Mammary epithelial cell (primary cell): Measurements from ENCODE around the gene SPCS1.

Source experiments
- CTCF ChIP-seq, 2 donors: IDR thresholded peaks in 1 of 2; conservative IDR thresholded peaks in 1 of 2; 2 replicates each; pipeline ENCODE4 v1.5.1; 2011 to 2012; ENCODE audit warnings: inconsistent platforms in 2 of 2, low read length in 2 of 2, mild to moderate bottlenecking in 2 of 2, control low read depth in 1 of 2, low read depth in 1 of 2; ENCODE audit not compliant: insufficient read depth in 1 of 2; ENCODE audit errors: extremely low read depth in 1 of 2
- EZH2 ChIP-seq: IDR thresholded peaks from 2 replicates; pipeline ENCODE4 v1.6.1; 2012; ENCODE audit warnings: low read length, inconsistent platforms, borderline replicate concordance

GRCh38 chr3:52722491-52722890 lies 16.6 kb downstream of the SPCS1 start:
- TF ChIP-seq EZH2 (no peak), CTCF (conservative IDR thresholded peaks at IDR 0.05 in 1 of 2, IDR thresholded peaks at IDR 0.05 in 1 of 2; ENCODE audit: extremely low read depth in 1 of 2, insufficient read depth in 1 of 2, low read depth in 1 of 2, low read length in 2 of 2) (no peak)
